K562 (cell line): Measurements from ENCODE around the gene MLYCD. TPM values are rescaled to one million over a fixed set of nuclear protein-coding genes. Genes with fewer than 3 reads are reported as not detected.

ENCODE experiments used
- ATAC-seq: fragments of 200-7000 bp; cut with Tn5 transposase; 3 replicates; pipeline ENCODE4 v1.9.1; 2020; ENCODE audit warnings: moderate library complexity
- BruUV-seq: library from RNA; stranded (reverse); fragments of 400-500 nt; replicated peaks from 2 replicates; lab custom pipeline; 2021; lab: Mats Ljungman, UMichigan
- CTCF ChIA-PET: fragments of 300-600 bp; formaldehyde crosslinking; extraction: SDS; loops from one replicate; lab custom pipeline; 2021; ENCODE audit warnings: low intra/inter-chr PET ratio; lab: Yijun Ruan, JAX
- POLR2A ChIA-PET: fragments of 300-600, 350-650 bp; sonication (Branson Sonifier 250); formaldehyde crosslinking; extraction: SDS; loops from one replicate; lab custom pipeline; 2021; ENCODE audit warnings: antibody characterized with exemption, inconsistent platforms; lab: Yijun Ruan, JAX
- DNase-seq, 4 experiments: peaks; one replicate each; pipeline versions ENCODE4 v3.0.0 to v3.0.0-alpha.2; 2011 to 2018; ENCODE audit warnings: low spot score in 3 of 4, mixed read lengths in 3 of 4; ENCODE audit errors: extremely low read depth in 1 of 4
- FAIRE-seq: peaks from 2 replicates; lab custom pipeline; 2011; peaks lifted over from hg19 to GRCh38; lab: Jason Lieb, UNC
- H2AFZ ChIP-seq: 2 replicates; pipeline ENCODE4 v1.6.0; 2011; ENCODE audit warnings: low read depth, low read length, control low read depth, inconsistent platforms
- H3K27ac ChIP-seq: fragments of 200-600 bp; 3 replicates; pipeline ENCODE4 v1.8.0; 2011; ENCODE audit warnings: low read depth, mild to moderate bottlenecking, control low read depth, inconsistent platforms, low read length, moderate library complexity, mixed read lengths; ENCODE audit errors: extremely low read depth
- H3K27me3 ChIP-seq, 2 experiments: fragments of 300-600 bp in 1 of 2; 2 replicates in 1 of 2; 3 replicates in 1 of 2; pipeline versions ENCODE4 v1.6.0 to v1.8.0; 2011; ENCODE audit warnings: inconsistent platforms in 2 of 2, low read length in 2 of 2, mild to moderate bottlenecking in 1 of 2, mixed read lengths in 1 of 2, moderate library complexity in 1 of 2; ENCODE audit not compliant: control insufficient read depth in 2 of 2, insufficient read depth in 2 of 2
- H3K36me3 ChIP-seq: fragments of 300-600 bp; 3 replicates; pipeline ENCODE4 v1.8.0; 2011; ENCODE audit warnings: mild to moderate bottlenecking, low read length, inconsistent platforms; ENCODE audit not compliant: control insufficient read depth, insufficient read depth
- H3K4me1 ChIP-seq, 2 experiments: fragments of 200-600 bp in 1 of 2; replicated peaks in 1 of 2; 2 replicates in 1 of 2; 3 replicates in 1 of 2; pipeline versions ENCODE4 v1.5.1 to v1.8.0; 2011; ENCODE audit warnings: inconsistent platforms in 2 of 2, low read length in 2 of 2, mild to moderate bottlenecking in 1 of 2, mixed read lengths in 1 of 2, moderate library complexity in 1 of 2; ENCODE audit not compliant: control insufficient read depth in 2 of 2, insufficient read depth in 2 of 2
- H3K4me2 ChIP-seq: 2 replicates; pipeline ENCODE4 v1.6.1; 2011; ENCODE audit warnings: low read length, control low read depth, inconsistent platforms, mixed read lengths; ENCODE audit not compliant: insufficient read depth
- H3K4me3 ChIP-seq: fragments of 200-600 bp; sonication (generic), shearing (Covaris generic); 2 replicates; pipeline ENCODE4 v1.5.1; 2016; ENCODE audit warnings: control low read depth, inconsistent platforms
- H3K79me2 ChIP-seq: fragments of 200-600 bp; 3 replicates; pipeline ENCODE4 v1.8.0; 2011; ENCODE audit warnings: low read length, inconsistent platforms; ENCODE audit not compliant: control insufficient read depth, insufficient read depth
- H3K9ac ChIP-seq, 2 experiments: 2 replicates each; pipeline versions ENCODE4 v1.6.0 to v1.6.1; 2011; ENCODE audit warnings: low read depth in 2 of 2, low read length in 2 of 2, control low read depth in 1 of 2, inconsistent platforms in 1 of 2, mild to moderate bottlenecking in 1 of 2, mixed read lengths in 1 of 2; ENCODE audit not compliant: insufficient read depth in 1 of 2
- H3K9me1 ChIP-seq: one replicate; pipeline ENCODE4 v1.6.0; 2011; ENCODE audit warnings: inconsistent platforms, mild to moderate bottlenecking, low read length, moderate library complexity; ENCODE audit not compliant: control insufficient read depth, insufficient read depth
- H3K9me3 ChIP-seq: replicated peaks from 2 replicates; pipeline ENCODE4 v1.5.1; 2011; ENCODE audit warnings: low read depth, low read length, inconsistent platforms; ENCODE audit not compliant: control insufficient read depth, insufficient read depth
- H4K20me1 ChIP-seq: replicated peaks from 2 replicates; pipeline ENCODE4 v1.6.1; 2011; ENCODE audit warnings: low read length, inconsistent platforms, mixed read lengths; ENCODE audit not compliant: control insufficient read depth, insufficient read depth
- BCLAF1 ChIP-seq, 2 experiments: fragments of 450-650 bp in 1 of 2; IDR thresholded peaks; 2 replicates each; pipeline ENCODE4 v1.6.1; 2011 to 2017; ENCODE audit warnings: low read depth in 2 of 2, antibody characterized with exemption in 1 of 2, borderline replicate concordance in 1 of 2, low read length in 1 of 2, mild to moderate bottlenecking in 1 of 2, mixed read lengths in 1 of 2; ENCODE audit not compliant: control insufficient read depth in 1 of 2
- CTBP1 ChIP-seq: fragments of 450-650 bp; IDR thresholded peaks from 2 replicates; pipeline ENCODE4 v1.6.1; 2016; ENCODE audit warnings: borderline replicate concordance
- ELF2 ChIP-seq: fragments of 250-450 bp; sonication (Bioruptor Pico); IDR thresholded peaks from 2 replicates; pipeline ENCODE4 v1.5.0; 2021; ENCODE audit warnings: mild to moderate bottlenecking
- EWSR1 ChIP-seq: fragments of 450-650 bp; IDR thresholded peaks from 2 replicates; pipeline ENCODE4 v1.6.1; 2018; ENCODE audit warnings: borderline replicate concordance, mild to moderate bottlenecking, low read depth, moderate library complexity; ENCODE audit not compliant: partially characterized antibody
- HNRNPLL ChIP-seq: fragments of 200-400 bp; formaldehyde crosslinking; IDR thresholded peaks from 2 replicates; pipeline ENCODE4 v1.6.1; 2017; ENCODE audit warnings: low read length, low read depth, mild to moderate bottlenecking; ENCODE audit not compliant: poor library complexity, severe bottlenecking
- KHSRP ChIP-seq: fragments of 450-650 bp; IDR thresholded peaks from 2 replicates; pipeline ENCODE4 v1.6.1; 2017
- MLLT1 ChIP-seq, 2 experiments: fragments of 450-650 bp; IDR thresholded peaks; 2 replicates each; pipeline ENCODE4 v1.6.1; 2016
- PPARD ChIP-seq: fragments of 250-450 bp; sonication (Bioruptor Pico); IDR thresholded peaks from 2 replicates; pipeline ENCODE4 v1.8.0; 2022; ENCODE audit warnings: inconsistent platforms, mild to moderate bottlenecking, moderate library complexity
- RAD21 ChIP-seq, 2 experiments: fragments of 250-450 bp in 1 of 2; fragments of 450-650 bp in 1 of 2; sonication (Bioruptor Pico) in 1 of 2; formaldehyde crosslinking in 1 of 2; IDR thresholded peaks in 1 of 2; conservative IDR thresholded peaks in 1 of 2; 2 replicates each; pipeline versions ENCODE4 v1.4.0 to v1.8.0; 2020 to 2022; ENCODE audit warnings: mild to moderate bottlenecking in 2 of 2, moderate library complexity in 1 of 2
- SNAPC5 ChIP-seq: fragments of 250-450 bp; sonication (Bioruptor Pico); IDR thresholded peaks from 2 replicates; pipeline ENCODE4 v1.8.0; 2021; ENCODE audit warnings: moderate library complexity, mild to moderate bottlenecking, inconsistent platforms
- ZNF280A ChIP-seq: fragments of 450-650 bp; IDR thresholded peaks from 2 replicates; pipeline ENCODE4 v1.6.1; 2018; ENCODE audit warnings: mild to moderate bottlenecking, low read depth; ENCODE audit not compliant: partially characterized antibody
- ZNF778 ChIP-seq: fragments of 450-650 bp; formaldehyde crosslinking; IDR thresholded peaks from 2 replicates; pipeline ENCODE4 v1.4.0; 2020; ENCODE audit warnings: mild to moderate bottlenecking, moderate library complexity
- WGBS: fragments of 100-300 bp; shearing (Covaris generic); methylation state at CpG from one replicate; pipeline ENCODE4 v1.1.6; 2016; ENCODE audit warnings: low coverage, mixed read lengths; ENCODE audit not compliant: insufficient coverage; ENCODE audit errors: missing lambda C conversion rate; 5-methylcytosine and 5-hydroxymethylcytosine counted together
- in situ Hi-C: fragments of 300-500 bp; cut with MboI; formaldehyde crosslinking; loops from 4 replicates; pipeline ENCODE4 v1.15.0; 2018; ENCODE audit warnings: inconsistent platforms, mixed read lengths
- intact Hi-C: fragments of 100-400 bp; cut with micrococcal nuclease; formaldehyde crosslinking; loops from 2 replicates; pipeline ENCODE4 v1.14.2; 2022
- polyA plus RNA-seq, 8 experiments: library from polyadenylated mRNA; depleted of rRNA in 4 of 8; stranded (reverse) in 5 of 8; unstranded in 3 of 8; fragments of >200 nt; fragmentation: Nextera tagmentation in 2 of 8; fragmentation: Illumina TruSeq in 1 of 8; extraction: Ambion mirVana in 2 of 8; extraction: Trizol in 1 of 8; gene quantifications; 2 replicates each; pipeline versions ENCODE4 v1.2.1 to v1.2.3, GENCODE V29; 2011 to 2014; ENCODE audit warnings: inconsistent platforms in 1 of 8, missing spikeins in 1 of 8
- total RNA-seq, 7 experiments: library from RNA; depleted of rRNA in 6 of 7; stranded (reverse); fragments of >200 nt in 6 of 7; fragmentation: Illumina TruSeq in 2 of 7; extraction: Trizol in 2 of 7; gene quantifications; 2 replicates each; pipeline versions ENCODE4 v1.2.1 to v1.2.3, GENCODE V29; 2011 to 2021; ENCODE audit warnings: low replicate concordance in 1 of 7
- TF ChIP-seq, protein P1 (sequence below): fragments of 250-450 bp; sonication (Bioruptor Pico); IDR thresholded peaks from 2 replicates; pipeline ENCODE4 v1.8.0; 2022; ENCODE audit warnings: inconsistent platforms

Gene MLYCD
- total and polyA plus RNA-seq, 9 of the 15 experiments (the other 6 are each of a cell fraction or from before 2014, with no cell fraction given): 0.15 to 2.0 (median 1.0) TPM

- H2AFZ ChIP-seq: no peak overlapping the region
- peaks cover 0 to 31% of the 10 kb centered on the region in 2 experiments; a peak in 1 of 5 replicates for H3K4me1 ChIP-seq
- ChIA-PET CTCF (interaction anchor here (0.9 to 3.5 kb wide), 4 partner anchors 61 to 98 kb away, joined by 3 to 37 read pairs (median 12); no protein-coding TSS in a partner anchor), POLR2A (interaction anchor here (3.7 kb wide), 1 partner anchor 12 kb away, joined by 22 read pairs; the partner anchor contains the start of gene OSGIN1)
- peaks cover 7% of the 10 kb centered on the region; the same call in 1 of the 2 replicates for H4K20me1 ChIP-seq
- H3K9me3 ChIP-seq: no peaks in the 10 kb centered on the region
- no peak for DNase-seq
- no peak overlapping the region for H3K9ac ChIP-seq
- FAIRE-seq: no peak
- 31% methylated on average over 2 of the region's 2 CpGs for WGBS
- peaks cover 11 to 25% of the 10 kb centered on the region in 2 experiments; a peak in 3 of 5 replicates for H3K27me3 ChIP-seq
- TF ChIP-seq HNRNPLL (no peak), ZNF280A (no peak), SNAPC5 (CRISPR knock-in tag) (no peak), ZNF778 (no peak), RAD21 (CRISPR knock-in tag; conservative IDR thresholded peaks at IDR 0.05 in 1 of 2, IDR thresholded peaks at IDR 0.05 in 1 of 2) (no peak), PPARD (CRISPR knock-in tag) (no peak), KHSRP (no peak), MLLT1 (IDR thresholded peaks at IDR 0.05) (no peak), ELF2 (CRISPR knock-in tag) (no peak), CTBP1 (no peak), EWSR1 (no peak), BCLAF1 (IDR thresholded peaks at IDR 0.05; ENCODE audit: borderline replicate concordance in 1 of 2, control insufficient read depth in 1 of 2, low read depth in 2 of 2, low read length in 1 of 2) (no peak)
- TF ChIP-seq, protein P1, sequence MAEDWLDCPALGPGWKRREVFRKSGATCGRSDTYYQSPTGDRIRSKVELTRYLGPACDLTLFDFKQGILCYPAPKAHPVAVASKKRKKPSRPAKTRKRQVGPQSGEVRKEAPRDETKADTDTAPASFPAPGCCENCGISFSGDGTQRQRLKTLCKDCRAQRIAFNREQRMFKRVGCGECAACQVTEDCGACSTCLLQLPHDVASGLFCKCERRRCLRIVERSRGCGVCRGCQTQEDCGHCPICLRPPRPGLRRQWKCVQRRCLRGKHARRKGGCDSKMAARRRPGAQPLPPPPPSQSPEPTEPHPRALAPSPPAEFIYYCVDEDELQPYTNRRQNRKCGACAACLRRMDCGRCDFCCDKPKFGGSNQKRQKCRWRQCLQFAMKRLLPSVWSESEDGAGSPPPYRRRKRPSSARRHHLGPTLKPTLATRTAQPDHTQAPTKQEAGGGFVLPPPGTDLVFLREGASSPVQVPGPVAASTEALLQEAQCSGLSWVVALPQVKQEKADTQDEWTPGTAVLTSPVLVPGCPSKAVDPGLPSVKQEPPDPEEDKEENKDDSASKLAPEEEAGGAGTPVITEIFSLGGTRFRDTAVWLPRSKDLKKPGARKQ: no peak
- no peak overlapping the region for H3K4me3 ChIP-seq
- in situ Hi-C loops: no loop called here
- intact Hi-C loops: no loop called here
- ATAC-seq: no peak
- H3K27ac ChIP-seq: no peak overlapping the region
- no peaks in the 10 kb centered on the region for H3K36me3 ChIP-seq
- no peaks in the 10 kb centered on the region for H3K9me1 ChIP-seq
- H3K79me2 ChIP-seq: no peaks in the 10 kb centered on the region
- BruUV-seq: no TSS peak
- H3K4me2 ChIP-seq: no peak overlapping the region
Observed at GRCh38 chr16:83967091-83967490, 68.2 kb downstream of the MLYCD start.
